GM19351 (cell line): Measurements from ENCODE around the gene OR2T2.
A peak's percentile ranks its signal among the peaks of the same experiment; 100 is the strongest.
"Not testable (repeated sequence)": the region's sequence is repeated elsewhere in the genome, so short reads cannot be mapped to it uniquely, and the experiment has no call there.

ENCODE experiments used
- ATAC-seq: cut with Tn5 transposase; IDR thresholded peaks from one replicate; pipeline ENCODE4 v1.9.1; 2021; ENCODE audit warnings: mild to moderate bottlenecking, moderate library complexity; ENCODE audit not compliant: unreplicated experiment

OR2T2 gene

DNA sequence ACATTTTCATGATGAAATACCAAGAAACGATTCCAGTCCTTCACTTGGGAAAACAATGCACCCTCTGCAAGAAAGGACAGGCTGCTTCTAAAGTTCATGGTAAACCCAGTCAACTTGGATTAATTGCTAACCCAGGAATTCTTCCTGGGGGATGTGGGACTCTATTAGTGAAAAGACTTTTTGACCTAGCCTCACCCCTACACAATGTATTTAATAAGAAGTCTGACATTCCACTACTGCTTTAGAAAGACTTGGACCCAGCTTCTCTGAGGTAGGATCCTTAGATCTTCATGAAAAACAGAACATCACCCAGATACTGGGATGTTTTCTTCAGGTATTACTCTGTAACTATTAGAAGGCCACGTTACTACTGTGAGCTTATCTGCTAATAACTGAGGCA is at the start of gene OR2T2:
Gene OR2T2, plus strand, starts transcription at position 239 of the 400 bp plus-strand sequence. CDS start 7,161 bp downstream, outside the sequence.
- ATAC-seq = not testable (repeated sequence)

- ATAC-seq = no peak
Measured at GRCh38 chr1:248402748-248403147, 42.7 kb upstream of the OR2T2 start, which contains the start of gene OR2T1. OR2T1 (plus strand) TSS chr1:248403048; CDS start chr1:248406148, 3,100 bp downstream.

GRCh38 chr1:248404024-248404423 is 41.4 kb upstream of the OR2T2 start:
- no peak for ATAC-seq

DNA sequence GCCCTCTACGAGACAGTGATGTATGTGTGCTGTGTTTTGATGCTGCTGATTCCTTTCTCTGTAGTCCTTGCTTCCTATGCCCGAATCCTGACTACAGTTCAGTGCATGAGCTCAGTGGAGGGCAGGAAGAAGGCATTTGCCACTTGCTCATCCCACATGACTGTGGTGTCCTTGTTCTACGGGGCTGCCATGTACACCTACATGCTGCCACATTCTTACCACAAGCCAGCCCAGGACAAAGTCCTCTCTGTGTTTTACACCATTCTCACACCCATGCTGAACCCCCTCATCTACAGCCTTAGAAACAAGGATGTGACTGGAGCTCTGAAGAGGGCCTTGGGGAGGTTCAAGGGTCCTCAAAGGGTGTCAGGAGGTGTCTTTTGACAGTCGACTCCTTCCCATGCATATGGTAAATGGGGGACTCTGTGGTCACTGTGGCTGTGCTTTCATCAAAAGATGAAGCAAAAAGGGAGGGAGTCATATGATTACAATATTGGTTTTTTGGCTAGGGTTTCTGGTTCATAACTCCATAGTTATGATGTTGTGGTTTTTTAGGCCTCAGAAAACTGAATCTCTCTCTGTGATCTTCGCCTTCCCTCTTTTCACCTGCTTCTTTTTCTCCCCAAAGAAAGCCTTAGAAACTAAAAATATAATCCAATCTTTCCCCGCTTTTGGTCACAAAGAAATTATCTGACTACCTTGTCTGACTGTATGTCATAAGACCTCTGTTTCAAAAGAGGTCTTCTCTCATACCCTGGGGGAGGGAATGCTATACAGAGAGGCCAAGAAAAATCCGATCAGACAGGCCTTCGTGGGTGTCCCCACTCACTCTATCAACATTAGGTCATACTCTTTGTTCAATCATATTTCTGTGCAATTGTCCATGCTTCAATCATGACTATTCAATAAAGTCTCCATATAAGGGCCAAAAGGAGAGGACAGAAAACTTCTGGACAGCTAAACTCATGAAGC is 38.4 kb upstream of the OR2T2 start:
- ATAC-seq = peak; percentile 69

GRCh38 chr1:248416226-248416625 is 29.2 kb upstream of the OR2T2 start:
- no peak for ATAC-seq

- ATAC-seq = no peak
Measured at GRCh38 chr1:248417854-248418253, 27.6 kb upstream of the OR2T2 start.

GRCh38 chr1:248421384-248421783 is 24.1 kb upstream of the OR2T2 start:
- no peak for ATAC-seq

DNA sequence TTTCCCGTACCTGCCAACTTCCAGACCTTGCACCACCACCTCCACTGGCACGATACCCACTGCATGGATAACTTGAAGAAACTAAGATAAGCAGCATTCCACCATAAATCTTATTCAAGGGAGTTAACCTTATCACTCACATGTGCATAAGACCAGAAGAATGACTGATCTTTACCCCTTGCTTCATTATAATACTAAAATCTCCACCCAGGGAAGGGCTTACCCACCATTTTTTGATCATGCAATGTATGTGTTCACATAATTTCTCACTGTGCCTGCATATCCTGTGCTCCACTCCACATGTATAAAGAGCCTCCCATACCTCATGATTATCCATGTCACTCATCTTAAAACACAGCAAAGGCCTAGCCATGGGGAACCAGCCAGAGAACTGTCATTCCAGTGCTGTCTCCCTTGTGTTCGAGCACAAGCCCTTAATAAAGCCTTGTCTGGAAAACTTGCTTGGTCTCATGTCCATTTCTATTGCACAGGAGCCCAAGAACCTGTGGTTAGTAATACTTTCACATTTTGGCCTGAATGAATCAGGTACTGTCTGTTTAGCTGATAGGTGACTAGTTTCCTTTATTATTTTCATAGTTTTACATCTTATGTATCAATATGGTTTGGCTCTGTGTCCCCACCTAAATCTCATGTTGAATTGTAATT is 17.8 kb upstream of the OR2T2 start:
- peak; percentile 42 for ATAC-seq

- ATAC-seq = peak; percentile 88
Measured at GRCh38 chr1:248428192-248428533, 17.3 kb upstream of the OR2T2 start.

DNA sequence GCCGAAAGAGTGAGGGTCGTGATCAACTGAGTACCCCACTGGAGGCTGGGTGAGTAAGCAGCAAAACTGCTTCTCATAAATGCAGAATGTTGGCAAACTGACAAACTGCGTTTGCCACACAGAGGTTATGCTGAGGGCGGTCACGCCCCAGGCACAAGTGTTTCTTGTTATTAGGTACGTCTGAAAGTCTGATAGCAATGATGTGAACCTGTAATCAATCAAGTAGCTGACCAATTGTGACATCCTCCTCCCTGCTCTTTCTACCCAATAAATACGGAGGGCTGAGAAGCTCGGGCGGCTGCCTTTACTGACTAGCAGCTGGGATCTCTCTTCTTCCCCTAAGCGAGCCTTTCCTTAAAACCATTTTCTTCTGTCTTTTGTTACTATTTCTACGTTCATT is 13.8 kb upstream of the OR2T2 start:
- ATAC-seq = not testable (repeated sequence)

DNA sequence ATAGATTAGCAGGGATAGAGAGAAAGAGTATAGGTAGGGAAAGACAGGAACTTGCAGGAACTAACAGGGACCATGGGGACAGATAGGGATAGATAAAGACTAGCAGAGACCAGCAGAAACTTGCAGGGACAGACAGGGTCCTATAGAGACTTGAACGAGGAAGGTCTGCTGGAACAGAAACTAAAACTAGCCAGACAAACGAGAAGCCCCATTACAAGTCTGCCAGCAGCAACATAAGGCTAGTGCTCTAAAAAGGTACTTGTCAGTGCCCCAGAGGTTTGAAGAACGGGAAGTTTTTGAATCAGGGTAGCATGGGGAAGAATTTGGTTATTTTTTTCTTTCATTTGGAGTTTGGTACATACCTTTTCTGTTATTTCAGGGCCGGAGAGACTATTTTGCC is 13.2 kb upstream of the OR2T2 start:
- ATAC-seq = peak; percentile 27

GRCh38 chr1:248433811-248434415 is 11.5 kb upstream of the OR2T2 start:
- ATAC-seq = not testable (repeated sequence)

GRCh38 chr1:248434913-248435312 is 10.5 kb upstream of the OR2T2 start:
- not testable (repeated sequence) for ATAC-seq

DNA sequence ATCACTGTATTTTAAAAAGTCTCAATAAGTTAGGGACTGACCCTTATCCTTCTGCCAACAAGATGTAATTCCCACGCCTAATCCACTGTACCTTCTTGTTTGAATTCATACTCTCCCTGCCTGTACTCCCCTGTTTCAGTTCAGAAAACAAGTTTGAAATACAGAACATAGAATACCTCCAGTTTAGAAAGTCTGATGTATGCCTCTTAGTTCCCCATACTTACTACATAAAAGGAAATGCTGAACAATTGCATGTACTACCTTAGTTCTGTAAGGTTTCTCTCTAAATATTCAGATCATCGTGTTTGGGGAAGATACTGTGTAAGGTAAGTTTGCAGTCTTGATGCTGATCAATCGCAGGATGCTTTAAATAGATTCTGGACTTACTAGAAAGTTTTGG is 9.1 kb upstream of the OR2T2 start:
- ATAC-seq = peak; percentile 77

DNA sequence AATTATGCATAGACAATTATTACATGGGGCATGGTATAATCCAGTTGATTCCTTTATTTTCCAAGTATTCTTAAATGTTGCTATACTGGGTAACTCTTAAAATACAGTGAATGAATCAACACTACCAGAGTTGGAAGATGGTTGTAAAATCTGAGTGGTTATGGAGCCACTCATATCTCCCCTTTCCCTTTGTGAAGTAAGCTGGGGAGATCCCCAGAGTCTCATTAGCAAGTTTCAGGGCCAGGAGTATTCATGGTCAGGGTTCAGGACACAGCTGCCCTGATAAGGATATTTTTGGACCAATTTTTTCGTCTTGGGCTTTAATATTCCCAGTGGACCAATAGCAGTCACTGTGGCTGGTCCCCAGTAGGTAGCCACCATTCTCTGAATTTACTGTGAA is 6.8 kb upstream of the OR2T2 start:
- not testable (repeated sequence) for ATAC-seq

DNA sequence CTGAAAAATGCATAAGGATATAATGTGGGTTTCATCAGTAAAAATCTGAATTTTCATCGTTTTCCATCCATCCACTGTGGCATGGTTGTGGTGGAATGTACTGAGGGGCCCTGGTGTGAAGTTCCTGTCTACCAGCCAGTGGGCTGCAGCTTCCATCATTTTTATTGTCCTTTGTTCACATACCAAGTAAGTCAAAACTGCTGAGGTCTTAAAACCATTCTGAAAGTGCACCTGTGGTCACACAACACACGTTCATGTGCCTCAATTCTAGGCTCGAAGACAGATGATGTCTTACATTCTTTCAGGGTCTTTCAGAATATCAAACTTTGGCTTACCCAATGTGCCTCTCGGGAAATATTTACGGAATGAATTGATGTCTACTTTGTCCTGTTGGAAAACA is 6.2 kb upstream of the OR2T2 start:
- ATAC-seq = not testable (repeated sequence)

DNA sequence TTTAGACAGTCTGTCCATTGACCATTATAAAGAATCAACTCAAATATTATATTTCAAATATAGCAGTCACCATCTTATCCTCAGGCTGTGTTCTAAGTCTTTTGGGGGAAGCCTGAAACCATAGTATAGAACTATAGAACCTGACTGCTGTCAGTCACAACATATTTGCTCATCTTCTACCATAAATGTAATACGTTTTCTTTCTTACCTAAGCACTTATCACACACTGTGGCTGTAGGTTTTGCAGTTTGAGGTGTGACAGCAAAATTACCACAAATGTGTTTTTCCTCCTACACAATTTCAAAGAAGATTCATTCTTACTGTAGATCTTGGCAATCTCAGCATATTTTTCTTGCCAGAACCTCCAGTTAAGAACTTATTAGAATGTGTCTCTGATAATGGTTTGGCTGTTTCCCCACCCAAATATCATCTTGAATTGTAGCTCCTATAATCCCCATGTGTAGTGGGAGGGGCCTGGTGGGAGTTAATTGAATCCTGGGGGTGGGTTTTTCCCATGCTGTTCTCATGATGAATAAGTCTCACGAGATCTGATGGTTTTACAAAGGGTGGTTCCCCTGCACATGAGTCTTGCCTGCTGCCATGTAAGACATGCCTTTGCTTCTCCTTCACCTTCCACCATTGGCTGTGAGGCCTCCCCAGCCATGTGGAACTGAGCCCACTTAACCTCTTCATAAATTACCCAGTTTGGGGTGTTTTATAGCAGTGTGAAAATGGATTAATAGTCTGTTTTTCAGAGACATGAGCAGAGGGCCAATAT is 2.7 kb upstream of the OR2T2 start:
- ATAC-seq = not testable (repeated sequence)

- ATAC-seq = not testable (repeated sequence)
Measured at GRCh38 chr1:248444603-248445002, 834 bp upstream of the OR2T2 start.

GRCh38 chr1:248448409-248449074 is 3.1 kb downstream of the OR2T2 start:
- ATAC-seq = peak; percentile 40

DNA sequence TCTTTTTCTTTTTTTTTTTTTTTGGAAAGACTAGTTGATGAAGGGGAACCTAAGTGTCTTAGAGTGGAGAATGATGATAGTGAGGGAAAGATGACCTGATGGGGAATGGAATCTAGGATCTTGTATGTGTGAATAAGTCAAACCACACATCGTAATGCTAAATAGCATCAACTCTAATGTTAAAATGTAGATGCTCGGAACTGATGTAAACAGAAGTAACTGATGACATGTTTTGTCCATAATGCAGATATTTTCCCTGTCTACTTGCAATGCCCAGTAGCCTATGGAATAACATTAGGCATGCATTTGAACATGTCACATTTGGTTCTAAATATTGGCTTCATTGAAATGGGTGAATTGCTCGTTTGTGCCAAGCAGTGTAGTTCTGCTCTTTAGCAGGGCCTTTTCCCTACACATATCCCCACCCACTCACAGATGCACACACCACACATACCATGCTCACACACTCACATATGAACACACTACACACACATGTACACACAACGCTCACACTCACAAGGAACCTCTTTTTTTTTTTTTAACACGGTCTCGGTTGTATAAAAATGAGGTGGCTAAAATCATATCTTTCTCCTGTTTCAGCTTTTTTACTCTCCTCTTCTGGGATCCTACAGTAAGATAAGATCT is 4.5 kb downstream of the OR2T2 start:
- ATAC-seq = peak; percentile 4
